Lower leg skin (tissue), 3 donors: ENCODE measurements around the gene EXOC6.

Experiments used
- CTCF ChIP-seq, 3 donors: fragments of 450-650 bp; IDR thresholded peaks; one replicate each; pipeline ENCODE4 v1.5.1; 2016; ENCODE audit warnings: antibody characterized with exemption in 3 of 3, mild to moderate bottlenecking in 3 of 3, moderate library complexity in 2 of 3
- POLR2A ChIP-seq, 2 donors: fragments of 450-650 bp; IDR thresholded peaks; one replicate each; pipeline ENCODE4 v1.6.1; 2016 to 2017; ENCODE audit warnings: antibody characterized with exemption in 2 of 2, mild to moderate bottlenecking in 1 of 2, moderate library complexity in 1 of 2

GRCh38 chr10:93095225-93095624 is 246.9 kb downstream of the EXOC6 start:
- TF ChIP-seq POLR2A (IDR thresholded peaks at IDR 0.05), result no peak
- no peak for TF ChIP-seq CTCF (IDR thresholded peaks at IDR 0.05)
